Measurements from ENCODE around the gene CNMD.

CNMD gene

DNA sequence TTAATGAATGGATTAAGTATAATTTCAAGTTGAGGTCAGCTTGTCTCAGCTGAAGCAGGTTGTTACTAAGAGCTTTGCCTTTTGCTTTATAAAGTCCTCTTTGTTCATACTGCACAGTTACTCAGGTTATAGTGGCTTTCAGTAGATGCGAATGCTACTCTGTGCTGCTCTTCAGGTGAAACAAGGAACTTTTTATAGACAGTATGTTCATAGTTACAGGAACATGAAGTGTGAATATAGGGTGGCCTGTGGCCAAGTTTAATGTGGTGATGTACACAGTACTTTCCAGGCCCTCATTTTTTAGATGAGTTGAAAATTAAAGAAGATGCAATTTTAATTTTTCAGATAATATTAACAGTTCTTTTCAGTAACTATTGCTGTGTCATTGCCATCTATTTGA is 66.2 kb downstream of the CNMD start:
- H3K27me3 ChIP-seq (ENCODE audit: control insufficient read depth, insufficient read depth, low read length) = no peaks in the 10 kb centered on the region
- no peak overlapping the region for H3K9ac ChIP-seq (ENCODE audit: low read length)
- peaks cover 55% of the 10 kb centered on the region for H3K36me3 ChIP-seq (ENCODE audit: control insufficient read depth, low read depth, low read length)
- no peaks in the 10 kb centered on the region for H3K4me1 ChIP-seq (ENCODE audit: control insufficient read depth, low read depth, low read length)
- H3K4me3 ChIP-seq (ENCODE audit: low read length) = no peak overlapping the region
- H3K9me3 ChIP-seq (ENCODE audit: control insufficient read depth, low read depth, low read length) = no peaks in the 10 kb centered on the region
- no peak overlapping the region for H3K27ac ChIP-seq (ENCODE audit: low read length)

DNA sequence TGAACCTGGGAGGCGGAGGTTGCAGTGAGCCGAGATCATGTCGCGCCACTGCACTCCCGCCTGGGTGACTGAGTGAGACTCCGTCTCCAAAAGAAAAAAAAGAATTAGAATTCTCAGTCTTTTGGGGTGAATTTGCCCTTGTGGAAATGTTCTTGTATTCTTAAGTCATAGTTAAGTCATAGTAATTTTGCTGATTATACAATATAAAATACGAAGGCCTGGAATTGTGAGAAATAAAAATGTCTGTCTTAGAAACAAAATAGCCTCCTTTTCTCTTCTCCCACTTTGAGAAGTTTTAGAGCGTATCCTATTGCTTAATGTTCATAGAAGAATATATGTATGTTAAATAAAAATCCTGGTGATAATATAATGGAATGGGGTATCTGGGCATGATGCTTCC is 68.9 kb downstream of the CNMD start:
- peaks cover 55% of the 10 kb centered on the region for H3K36me3 ChIP-seq (ENCODE audit: control insufficient read depth, low read depth, low read length)
- no peaks in the 10 kb centered on the region for H3K27me3 ChIP-seq (ENCODE audit: control insufficient read depth, insufficient read depth, low read length)
- no peak overlapping the region for H3K9ac ChIP-seq (ENCODE audit: low read length)
- H3K4me3 ChIP-seq (ENCODE audit: low read length) = no peak overlapping the region
- H3K27ac ChIP-seq (ENCODE audit: low read length) = no peak overlapping the region
- H3K4me1 ChIP-seq (ENCODE audit: control insufficient read depth, low read depth, low read length) = no peaks in the 10 kb centered on the region
- H3K9me3 ChIP-seq (ENCODE audit: control insufficient read depth, low read depth, low read length) = no peaks in the 10 kb centered on the region

DNA sequence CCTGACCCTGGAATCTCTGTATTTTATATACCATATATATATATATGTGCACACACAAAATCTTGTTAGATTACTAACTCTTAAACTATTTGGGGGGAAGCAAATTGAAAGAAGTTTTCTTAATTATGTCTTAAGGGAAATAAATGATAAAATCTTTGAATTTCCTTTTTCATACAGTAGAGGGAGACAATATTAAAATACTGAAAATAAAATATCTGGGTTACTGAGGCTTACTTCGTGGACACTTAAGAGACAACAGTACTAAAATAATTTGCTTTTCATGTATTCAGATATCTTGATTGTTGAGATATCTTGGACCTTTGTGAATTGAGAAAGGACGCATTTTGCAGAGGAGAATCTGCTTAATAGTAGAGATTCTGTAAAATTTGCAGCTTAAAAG is 69.9 kb downstream of the CNMD start:
- H3K36me3 ChIP-seq (ENCODE audit: control insufficient read depth, low read depth, low read length) = peaks cover 53% of the 10 kb centered on the region
- no peak overlapping the region for H3K4me3 ChIP-seq (ENCODE audit: low read length)
- no peaks in the 10 kb centered on the region for H3K4me1 ChIP-seq (ENCODE audit: control insufficient read depth, low read depth, low read length)
- no peaks in the 10 kb centered on the region for H3K27me3 ChIP-seq (ENCODE audit: control insufficient read depth, insufficient read depth, low read length)
- H3K9me3 ChIP-seq (ENCODE audit: control insufficient read depth, low read depth, low read length) = no peaks in the 10 kb centered on the region
- no peak overlapping the region for H3K27ac ChIP-seq (ENCODE audit: low read length)
- H3K9ac ChIP-seq (ENCODE audit: low read length) = no peak overlapping the region

DNA sequence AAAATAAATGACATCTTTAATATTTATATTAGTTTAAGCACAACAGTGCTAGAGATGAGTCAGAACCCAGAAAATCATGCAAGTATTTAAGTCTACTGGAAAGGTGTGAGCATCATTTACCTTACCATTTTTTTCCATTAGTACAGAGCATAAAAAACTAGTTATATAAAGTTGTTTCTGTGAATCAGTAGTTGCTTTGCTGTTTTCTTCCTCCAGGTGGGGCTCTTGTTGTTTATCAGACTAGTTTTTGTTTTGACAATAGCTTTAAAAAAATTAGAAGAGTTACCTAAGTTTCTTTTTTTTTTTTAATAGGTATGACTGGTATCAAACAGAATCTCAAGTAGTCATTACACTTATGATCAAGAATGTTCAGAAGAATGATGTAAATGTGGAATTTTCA is 74.3 kb downstream of the CNMD start:
- H3K4me1 ChIP-seq (ENCODE audit: control insufficient read depth, low read depth, low read length) = no peaks in the 10 kb centered on the region
- no peak overlapping the region for H3K9ac ChIP-seq (ENCODE audit: low read length)
- no peaks in the 10 kb centered on the region for H3K27me3 ChIP-seq (ENCODE audit: control insufficient read depth, insufficient read depth, low read length)
- peaks cover 73% of the 10 kb centered on the region for H3K36me3 ChIP-seq (ENCODE audit: control insufficient read depth, low read depth, low read length)
- H3K9me3 ChIP-seq (ENCODE audit: control insufficient read depth, low read depth, low read length) = no peaks in the 10 kb centered on the region
- no peak overlapping the region for H3K4me3 ChIP-seq (ENCODE audit: low read length)
- no peak overlapping the region for H3K27ac ChIP-seq (ENCODE audit: low read length)

DNA sequence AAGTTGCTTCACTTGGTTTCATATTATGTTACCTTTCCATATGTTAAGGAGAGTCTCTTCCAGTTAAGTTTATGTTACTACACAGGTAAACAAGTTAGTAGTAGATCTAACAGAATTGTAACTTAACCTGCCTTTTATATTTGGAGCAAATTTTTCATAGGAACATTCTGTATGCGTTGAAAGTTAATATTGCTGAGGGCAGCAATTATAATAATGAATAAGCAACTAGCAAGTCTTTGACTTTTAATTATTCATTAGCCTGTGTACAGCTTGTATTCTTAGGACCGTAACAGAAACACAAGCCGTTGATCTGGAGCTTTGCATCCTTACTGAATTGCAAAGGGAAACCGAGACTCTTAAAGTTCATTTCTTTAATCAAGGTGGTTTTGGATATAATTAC is 75.3 kb downstream of the CNMD start:
- Histone ChIP-seq H3K4me1 (ENCODE audit: control insufficient read depth, low read depth, low read length) (no peaks in the 10 kb centered on the region), H3K27me3 (ENCODE audit: control insufficient read depth, insufficient read depth, low read length) (no peaks in the 10 kb centered on the region), H3K9me3 (ENCODE audit: control insufficient read depth, low read depth, low read length) (no peaks in the 10 kb centered on the region), H3K4me3 (ENCODE audit: low read length) (no peak overlapping the region), H3K27ac (ENCODE audit: low read length) (no peak overlapping the region), H3K36me3 (ENCODE audit: control insufficient read depth, low read depth, low read length) (peaks cover 77% of the 10 kb centered on the region), H3K9ac (ENCODE audit: low read length) (no peak overlapping the region)

DNA sequence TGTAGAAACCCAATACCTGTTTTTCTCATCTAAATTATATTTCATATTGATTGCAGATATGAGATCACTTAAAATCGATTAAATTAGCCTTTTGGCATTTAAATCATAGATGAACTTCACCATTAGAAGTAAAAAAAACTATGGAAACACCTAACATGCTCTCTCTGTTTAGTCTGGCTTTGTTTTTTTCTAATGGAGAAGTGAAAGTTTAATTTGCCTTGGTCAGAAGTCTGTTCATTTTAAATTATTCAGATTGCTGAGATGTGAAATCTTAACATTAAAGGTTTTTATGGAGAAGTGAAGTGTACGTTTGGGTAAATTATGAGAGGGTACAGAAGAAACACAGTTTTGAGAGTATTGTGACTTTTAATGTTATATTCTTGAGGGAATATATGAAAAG is 80.3 kb downstream of the CNMD start:
- H3K27me3 ChIP-seq (ENCODE audit: control insufficient read depth, insufficient read depth, low read length) = no peaks in the 10 kb centered on the region
- H3K9me3 ChIP-seq (ENCODE audit: control insufficient read depth, low read depth, low read length) = no peaks in the 10 kb centered on the region
- peaks cover 67% of the 10 kb centered on the region for H3K36me3 ChIP-seq (ENCODE audit: control insufficient read depth, low read depth, low read length)
- H3K9ac ChIP-seq (ENCODE audit: low read length) = no peak overlapping the region
- H3K4me3 ChIP-seq (ENCODE audit: low read length) = no peak overlapping the region
- no peaks in the 10 kb centered on the region for H3K4me1 ChIP-seq (ENCODE audit: control insufficient read depth, low read depth, low read length)
- no peak overlapping the region for H3K27ac ChIP-seq (ENCODE audit: low read length)

Measured in iPS-18a (cell line).